NCI-H1930 (cell line): Measurements from ENCODE around the gene NDUFV3.
"Not testable (repeated sequence)": the region's sequence is repeated elsewhere in the genome, so short reads cannot be mapped to it uniquely, and the experiment has no call there.

Source experiments
- DNase-seq, 2 experiments: peaks; one replicate each; lab custom pipeline; 2025; lab: John Stamatoyannopoulos, UW

Gene NDUFV3

DNA sequence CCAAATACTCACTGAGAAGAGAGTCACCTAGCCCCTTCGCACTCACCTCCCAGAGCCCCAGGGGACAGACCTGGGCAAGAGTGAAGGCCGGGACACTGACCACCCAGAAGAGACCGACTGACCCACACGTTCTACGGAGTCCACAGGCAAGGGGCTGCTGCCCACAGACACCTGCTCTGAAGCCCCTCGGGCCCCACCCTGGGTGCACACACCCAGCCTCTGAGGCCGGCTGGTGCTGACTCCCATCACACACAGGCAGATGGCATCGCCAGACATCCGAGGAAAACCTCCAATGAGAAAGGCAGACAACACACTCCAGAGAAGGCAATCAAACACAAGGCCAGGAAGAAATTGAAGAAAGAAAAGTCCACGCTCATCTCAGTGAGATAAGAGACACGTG is 35.9 kb upstream of the NDUFV3 start:
- DNase-seq, result no peak

DNA sequence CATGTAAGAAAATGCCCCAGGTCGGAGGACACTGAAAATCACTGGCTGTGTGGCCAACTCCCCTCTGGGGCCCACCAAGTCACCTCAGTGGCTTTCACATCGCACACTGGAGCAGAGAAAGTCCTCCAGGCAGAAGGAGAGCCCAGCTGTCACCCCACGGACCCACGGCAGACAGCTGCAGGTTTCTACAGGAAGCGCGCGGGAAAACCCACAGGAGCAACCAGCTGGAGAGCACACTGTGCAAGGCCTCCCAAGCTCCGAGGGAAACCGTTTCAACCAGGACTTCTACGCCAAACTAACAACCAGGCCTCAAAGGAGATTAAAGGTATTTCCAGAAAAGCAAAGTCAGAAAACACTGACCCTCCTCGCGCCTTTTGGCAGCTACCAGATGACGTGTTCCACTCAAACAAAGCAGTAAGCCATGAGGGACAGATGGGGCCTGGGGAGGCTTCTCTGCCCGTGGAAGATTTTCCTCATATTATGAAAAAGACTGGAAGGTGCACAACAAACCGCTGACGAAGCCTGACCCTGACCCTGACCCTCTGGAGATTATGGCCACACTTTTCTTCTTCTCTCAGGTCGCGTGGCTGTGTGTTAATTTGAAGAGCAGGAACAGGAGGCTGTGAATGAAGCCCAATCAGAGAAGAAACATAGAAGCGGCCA is 34.8 kb upstream of the NDUFV3 start:
- DNase-seq, result no peak

DNA sequence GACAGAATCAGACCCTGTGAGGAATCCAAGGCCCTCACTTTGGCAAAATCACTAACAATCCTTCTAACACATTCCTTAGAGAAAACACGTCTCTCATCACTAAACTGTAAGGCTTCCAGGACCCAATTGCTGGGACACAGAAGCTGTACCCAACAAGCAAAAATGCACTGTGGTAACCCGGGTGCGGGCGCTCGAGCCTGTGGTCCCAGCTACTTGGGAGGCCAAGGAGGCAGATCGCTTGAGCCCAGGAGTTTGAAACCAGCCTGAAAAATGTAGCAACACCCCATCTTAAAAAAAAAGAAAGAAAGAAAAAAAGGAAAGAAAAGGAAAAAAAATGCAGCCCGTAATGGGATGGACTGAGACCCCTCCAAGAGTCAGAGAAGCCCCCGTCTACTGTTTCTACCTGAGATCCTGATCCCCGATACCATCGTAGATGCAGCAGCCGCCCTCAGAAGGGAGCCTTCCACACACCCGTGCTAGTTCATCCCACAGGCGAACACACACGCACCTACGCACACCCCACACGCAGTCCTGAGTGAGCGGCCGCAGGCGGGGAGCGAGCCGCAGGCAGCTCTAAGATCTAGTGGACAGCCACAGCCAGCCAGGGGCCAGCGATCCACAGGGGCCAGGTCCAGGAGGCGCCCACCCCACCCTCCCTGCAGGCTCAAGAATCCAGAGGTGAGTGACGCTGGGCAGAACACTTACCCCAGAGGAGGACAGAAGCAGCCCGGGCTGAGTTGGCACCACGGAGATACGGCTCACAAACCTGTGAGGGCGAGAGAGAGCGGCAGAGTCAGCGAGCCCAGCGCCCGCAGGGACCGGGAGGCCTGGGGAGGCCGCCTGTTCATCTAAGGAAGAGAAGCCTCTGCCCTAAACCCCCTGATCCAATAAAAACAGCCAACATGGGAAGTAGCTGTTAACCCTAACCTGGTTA is 33.9 kb upstream of the NDUFV3 start:
- DNase-seq, result no peak

DNA sequence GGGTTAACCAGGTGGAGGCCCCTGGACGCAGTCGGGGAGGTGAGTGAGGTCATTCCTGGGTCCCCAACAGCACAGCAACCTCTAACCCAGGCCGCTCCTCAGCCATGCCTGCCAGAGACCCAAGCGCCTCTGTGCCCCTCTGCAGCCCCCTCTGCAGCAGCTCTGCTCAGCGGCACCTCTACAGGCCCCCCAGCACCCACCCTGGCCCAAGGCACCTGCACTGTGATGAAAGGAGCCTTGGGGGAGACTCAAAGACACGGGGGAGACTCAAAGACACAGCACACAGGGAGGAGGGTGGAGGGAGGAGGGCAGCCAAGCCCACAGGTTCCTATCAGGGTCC is 33.2 kb upstream of the NDUFV3 start:
- DNase-seq, result no peak

- no peak for DNase-seq
These were observed 32.8 kb upstream of the NDUFV3 start for GRCh38 chr21:42860345-42860744.

DNA sequence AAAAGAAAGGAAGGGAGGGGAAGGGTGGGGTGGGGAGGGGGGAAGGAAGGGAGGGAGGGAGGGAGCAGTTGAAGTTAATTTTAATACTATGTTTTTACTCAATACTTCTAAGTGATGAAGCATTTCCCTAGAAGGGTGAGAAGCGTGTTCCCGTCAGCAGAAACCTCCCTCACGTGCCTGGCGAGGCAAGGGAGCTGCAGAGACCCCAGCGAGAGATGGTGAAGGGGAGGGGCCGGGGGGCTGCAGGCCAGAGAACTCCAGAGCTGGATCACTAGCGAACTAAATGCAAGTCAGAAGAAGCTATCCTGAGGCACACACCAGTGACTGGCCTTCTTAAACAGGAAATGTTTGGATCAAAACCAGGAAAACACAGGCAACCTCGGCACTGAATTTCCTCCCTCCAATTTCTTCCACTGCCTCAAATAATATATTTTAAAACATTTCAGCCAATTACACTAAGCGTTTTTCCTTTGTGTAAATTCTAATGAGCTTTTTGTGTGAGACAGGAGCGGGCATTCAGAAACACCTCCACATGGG is 31.7 kb upstream of the NDUFV3 start:
- DNase-seq, result no peak

DNA sequence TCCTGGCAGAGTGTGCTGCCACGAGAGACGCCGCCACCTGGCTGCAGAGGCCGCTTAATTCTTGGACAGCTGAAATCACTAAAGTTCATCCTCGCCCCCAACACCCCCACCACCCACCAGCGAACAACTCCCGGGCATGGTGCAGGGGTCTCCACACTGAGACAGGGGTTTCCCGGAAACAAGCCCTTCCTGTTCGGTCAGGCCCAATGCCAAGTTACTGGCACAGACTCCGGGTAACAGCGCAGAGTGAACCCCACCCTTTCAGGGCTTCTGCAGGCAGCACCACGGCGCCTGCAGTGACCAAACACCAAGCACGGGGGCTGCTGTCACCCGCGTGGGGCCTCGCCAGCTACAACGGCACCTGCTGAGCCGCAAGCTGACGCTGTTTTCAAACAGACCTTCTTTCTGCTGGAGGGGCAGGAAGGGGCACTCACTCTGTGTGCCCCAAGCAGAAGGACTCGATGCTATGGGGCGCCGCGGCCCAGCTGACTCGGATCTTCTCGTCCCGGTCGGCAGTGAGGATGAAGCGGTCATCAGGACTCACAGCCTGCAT is 31.2 kb upstream of the NDUFV3 start:
- no peak for DNase-seq

DNA sequence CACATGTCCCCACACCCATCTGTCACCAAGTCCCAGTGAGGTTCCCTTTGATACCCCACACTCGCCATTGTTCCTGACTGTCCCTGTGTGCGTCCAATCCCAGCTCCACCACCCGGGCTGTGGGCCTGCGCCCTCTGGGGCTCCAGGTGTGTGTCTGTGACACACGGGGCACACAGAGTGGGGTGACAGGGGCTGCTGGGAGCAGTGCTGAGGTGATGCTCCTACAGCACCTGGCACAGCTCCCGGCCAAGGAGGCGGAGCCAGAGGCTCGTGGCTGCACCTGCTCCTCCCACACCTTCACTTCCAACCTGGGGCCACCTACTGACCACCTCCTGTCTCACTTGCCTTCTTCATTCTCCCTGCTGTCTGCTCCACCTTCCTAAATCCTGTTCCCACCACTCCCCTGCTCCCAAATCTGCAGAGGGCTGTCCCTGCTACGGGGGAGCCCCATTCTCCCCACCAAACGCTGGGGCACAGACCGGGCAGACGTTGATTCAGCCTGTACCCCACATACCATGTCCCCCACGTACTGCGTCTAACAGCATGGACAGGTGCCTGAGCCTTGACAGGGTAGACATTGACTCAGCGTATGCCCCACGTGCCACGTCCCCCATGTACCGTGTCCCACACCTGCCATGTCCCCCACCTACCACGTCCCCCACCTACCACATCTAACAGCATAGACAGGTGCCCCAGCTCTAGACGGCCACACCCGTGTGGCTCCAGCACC is 30.2 kb upstream of the NDUFV3 start:
- DNase-seq, result peak in 1 of 2 experiments; percentile 3

GRCh38 chr21:42863504-42863870 is 29.6 kb upstream of the NDUFV3 start:
- DNase-seq, result no peak

GRCh38 chr21:42864286-42864685 is 28.8 kb upstream of the NDUFV3 start:
- DNase-seq, result no peak

GRCh38 chr21:42864815-42865775 is 28.0 kb upstream of the NDUFV3 start:
- no peak for DNase-seq

- DNase-seq, result no peak
These were observed 27.3 kb upstream of the NDUFV3 start for GRCh38 chr21:42865776-42866160.

DNA sequence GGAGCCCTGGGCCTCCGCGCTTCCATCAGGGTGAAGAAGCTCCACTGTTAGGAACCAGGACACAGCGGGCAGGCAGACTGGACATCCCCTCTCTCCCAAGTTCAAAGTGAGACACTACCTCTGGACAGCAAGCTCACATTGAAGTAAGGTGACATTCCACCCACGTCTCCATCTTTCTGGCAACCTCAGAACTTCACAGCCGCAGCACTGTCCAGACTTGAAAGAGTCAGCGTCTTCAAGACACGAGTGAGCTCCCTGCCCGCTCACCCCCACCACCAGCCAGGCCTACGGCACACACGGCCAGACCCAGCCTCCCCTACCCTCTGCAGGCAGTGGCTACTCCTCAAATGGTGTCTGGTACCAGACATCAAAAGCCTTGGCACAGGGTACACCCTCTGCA is 24.9 kb upstream of the NDUFV3 start:
- no peak for DNase-seq

GRCh38 chr21:42873096-42873495 is 20.0 kb upstream of the NDUFV3 start:
- no peak for DNase-seq

GRCh38 chr21:42875811-42876210 is 17.3 kb upstream of the NDUFV3 start:
- DNase-seq, result not testable (repeated sequence)

DNA sequence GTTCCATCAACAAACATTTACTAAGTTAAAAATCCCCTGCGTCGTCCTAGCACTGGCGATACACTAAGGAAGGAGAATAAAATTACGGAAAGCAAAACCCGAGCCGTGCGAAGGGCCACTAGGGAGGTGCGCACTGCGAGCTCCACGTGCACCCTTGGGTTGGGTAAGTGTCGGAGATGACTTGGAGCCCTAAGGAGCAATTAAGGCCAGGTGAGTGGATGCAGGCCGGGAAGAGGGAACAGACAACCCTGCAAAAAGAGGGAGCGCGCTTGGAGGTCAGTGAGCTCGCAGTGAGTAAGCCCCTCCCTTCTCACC is 14.5 kb upstream of the NDUFV3 start:
- DNase-seq, result no peak

DNA sequence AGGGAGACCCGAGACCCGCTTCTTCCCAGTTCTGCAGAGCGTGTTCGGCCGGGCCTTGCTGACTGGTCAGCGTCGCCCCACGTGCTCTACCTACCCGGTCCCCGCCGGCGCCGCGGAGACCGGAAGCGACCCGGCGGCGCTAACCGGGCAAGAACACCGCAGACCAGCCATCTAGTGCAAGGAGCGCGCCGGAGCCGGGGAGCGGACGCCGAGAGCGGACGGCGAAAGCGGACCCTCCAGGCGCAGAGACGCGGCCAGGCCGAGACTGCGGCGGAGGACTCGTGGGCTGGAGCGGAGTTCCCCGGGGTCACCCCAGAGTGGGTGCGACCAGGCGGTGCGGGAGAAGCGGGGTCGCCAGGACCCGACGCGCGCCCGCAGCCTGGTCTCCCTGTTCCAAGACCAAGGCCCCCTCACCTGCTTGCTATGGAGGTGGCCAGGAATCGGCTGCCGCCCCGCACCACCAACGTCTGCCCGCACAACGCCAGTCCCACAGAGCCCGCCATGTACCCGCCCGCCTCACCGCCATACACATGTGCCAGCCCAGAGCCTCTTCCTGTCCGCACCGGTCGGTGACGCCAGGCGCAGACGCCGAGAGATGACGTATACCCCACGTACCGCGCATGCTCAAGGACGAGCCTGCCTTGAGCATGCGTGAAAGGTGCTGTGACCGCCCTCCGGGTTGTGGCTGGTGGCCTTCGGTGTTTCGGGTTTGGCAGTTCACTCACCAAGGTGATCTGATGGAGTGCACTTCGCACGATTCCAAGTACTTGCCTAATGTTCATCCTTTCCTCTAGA is 13.9 kb upstream of the NDUFV3 start, which contains the start of gene WDR4:
Gene WDR4, minus strand, starts transcription at position 547 of the 795 bp plus-strand sequence. Its CDS starts 44 bp downstream, at position 503.
- peak; percentile 95 for DNase-seq

DNA sequence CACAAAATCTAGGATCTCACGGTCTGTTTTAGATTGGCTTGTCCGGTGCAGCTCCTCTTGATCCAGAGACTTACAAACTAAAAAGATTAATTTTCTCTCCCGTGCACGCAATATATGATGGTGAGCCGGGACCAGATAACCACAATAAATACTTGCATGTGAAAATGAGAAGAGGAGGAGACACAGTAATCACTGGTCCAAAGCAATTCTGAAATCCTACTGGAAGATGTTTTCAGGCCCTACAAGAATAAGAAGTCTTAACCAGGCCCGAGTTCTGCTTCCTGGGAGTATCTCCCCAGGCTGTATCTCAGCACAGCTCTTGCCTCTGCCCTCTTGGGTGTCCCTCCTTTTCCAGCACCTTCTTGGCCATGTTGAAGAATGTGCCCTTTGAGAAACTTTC is 12.8 kb upstream of the NDUFV3 start:
- DNase-seq, result no peak

DNA sequence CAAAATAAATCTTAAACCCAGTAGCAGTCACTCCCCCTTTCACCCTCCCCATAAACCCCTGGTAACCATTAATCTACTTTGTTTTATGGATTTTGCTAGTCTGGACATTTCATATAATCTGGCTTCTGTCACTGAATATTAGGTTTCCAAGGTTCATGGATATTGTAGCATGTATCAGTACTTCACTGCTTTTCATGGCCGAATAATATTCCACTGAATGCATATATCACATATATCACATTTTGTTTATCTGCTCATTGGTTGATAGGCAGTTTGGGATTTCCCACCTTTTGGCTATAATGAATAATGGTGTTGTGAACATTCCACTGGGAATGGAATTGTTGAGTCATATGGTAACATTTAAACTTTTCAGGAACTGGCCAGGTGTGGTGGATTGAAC is 9.2 kb upstream of the NDUFV3 start:
- no peak for DNase-seq

DNA sequence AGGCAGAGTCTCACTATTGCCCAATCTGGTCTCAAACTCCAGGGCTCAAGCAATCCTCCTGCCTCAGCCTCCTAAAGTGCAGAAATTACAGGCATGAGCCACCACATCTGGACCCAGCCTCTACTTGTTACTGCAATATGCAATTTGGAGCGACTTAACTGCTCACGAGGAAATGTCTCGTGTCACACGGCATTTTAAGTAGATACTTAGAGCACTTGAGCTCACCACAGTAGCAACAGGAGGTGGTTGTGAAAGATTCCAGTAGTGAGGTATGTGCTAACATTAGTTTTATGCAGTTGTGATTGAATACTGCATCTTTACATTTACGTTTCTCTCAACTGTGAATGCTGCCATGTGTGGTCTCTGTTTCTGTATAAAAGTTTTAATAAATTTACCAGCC is 5.8 kb upstream of the NDUFV3 start:
- DNase-seq, result no peak

- DNase-seq, result no peak
These were observed 553 bp upstream of the NDUFV3 start for GRCh38 chr21:42892582-42892930.
